NB4 (cell line): ENCODE results near the gene SLC4A3.

Experiments used
- POLR2A ChIP-seq: IDR thresholded peaks from 2 replicates; pipeline ENCODE4 v1.6.1; 2011; ENCODE audit warnings: mild to moderate bottlenecking; ENCODE audit not compliant: insufficient read length; ENCODE audit errors: extremely low read depth
- TF ChIP-seq, protein P1 (sequence below): IDR thresholded peaks from one replicate; pipeline ENCODE4 v1.5.1; 2012; ENCODE audit warnings: low read depth, low read length

DNA sequence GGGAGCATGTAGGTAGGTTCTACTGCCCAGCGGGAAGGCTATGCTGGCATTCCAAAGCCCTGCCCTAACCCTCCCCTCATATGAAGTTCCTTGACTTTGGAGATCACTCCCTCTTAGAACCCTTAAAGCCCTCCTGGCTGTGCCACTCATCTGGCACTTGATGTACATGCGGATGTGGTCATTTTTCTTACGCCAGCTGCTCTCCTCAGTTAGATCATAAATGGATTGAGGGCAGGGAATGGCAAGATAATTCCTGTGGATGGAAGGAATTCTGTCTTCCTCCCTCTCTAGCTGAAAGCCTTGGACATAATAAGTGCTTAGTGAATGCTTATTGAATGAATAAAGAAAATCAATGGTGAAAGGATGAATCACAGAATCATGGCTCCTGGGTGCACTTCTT, 51.6 kb downstream of the SLC4A3 start:
- TF ChIP-seq, protein P1, sequence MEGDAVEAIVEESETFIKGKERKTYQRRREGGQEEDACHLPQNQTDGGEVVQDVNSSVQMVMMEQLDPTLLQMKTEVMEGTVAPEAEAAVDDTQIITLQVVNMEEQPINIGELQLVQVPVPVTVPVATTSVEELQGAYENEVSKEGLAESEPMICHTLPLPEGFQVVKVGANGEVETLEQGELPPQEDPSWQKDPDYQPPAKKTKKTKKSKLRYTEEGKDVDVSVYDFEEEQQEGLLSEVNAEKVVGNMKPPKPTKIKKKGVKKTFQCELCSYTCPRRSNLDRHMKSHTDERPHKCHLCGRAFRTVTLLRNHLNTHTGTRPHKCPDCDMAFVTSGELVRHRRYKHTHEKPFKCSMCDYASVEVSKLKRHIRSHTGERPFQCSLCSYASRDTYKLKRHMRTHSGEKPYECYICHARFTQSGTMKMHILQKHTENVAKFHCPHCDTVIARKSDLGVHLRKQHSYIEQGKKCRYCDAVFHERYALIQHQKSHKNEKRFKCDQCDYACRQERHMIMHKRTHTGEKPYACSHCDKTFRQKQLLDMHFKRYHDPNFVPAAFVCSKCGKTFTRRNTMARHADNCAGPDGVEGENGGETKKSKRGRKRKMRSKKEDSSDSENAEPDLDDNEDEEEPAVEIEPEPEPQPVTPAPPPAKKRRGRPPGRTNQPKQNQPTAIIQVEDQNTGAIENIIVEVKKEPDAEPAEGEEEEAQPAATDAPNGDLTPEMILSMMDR, result no peak
- no peak for TF ChIP-seq POLR2A
